ENCODE measurements around the gene PIP4K2A. TPM values are rescaled to one million over a fixed set of nuclear protein-coding genes. Genes with fewer than 3 reads are reported as not detected.
"Not testable (repeated sequence)": the region's sequence is repeated elsewhere in the genome, so short reads cannot be mapped to it uniquely, and the experiment has no call there.

PIP4K2A gene
- total RNA-seq, 1 donor from 2014 or later = 44.2 TPM

DNA sequence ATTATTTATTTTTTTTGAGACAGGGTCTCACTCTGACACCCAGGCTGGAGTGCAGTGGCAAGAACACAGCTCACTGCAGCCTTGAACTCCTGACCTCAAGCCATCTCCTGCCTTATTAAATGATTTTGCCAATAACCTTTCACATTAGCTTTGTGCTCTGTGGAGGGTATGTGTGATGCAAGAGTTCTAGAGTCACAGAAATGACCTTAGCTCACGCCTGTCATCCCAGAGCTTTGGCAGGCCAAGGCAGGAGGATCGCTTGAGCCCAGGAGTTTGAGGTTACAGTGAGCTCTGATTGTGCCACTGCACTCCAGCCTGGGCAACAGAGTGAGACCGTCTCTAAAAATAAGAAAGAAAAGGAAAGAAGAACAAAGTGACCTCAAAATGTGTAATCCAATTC, 4.3 kb upstream of the PIP4K2A start:
- not testable (repeated sequence) for DNase-seq

GRCh38 chr10:22717728-22718127, 3.4 kb upstream of the PIP4K2A start:
- DNase-seq = no peak

GRCh38 chr10:22716943-22717342, 2.6 kb upstream of the PIP4K2A start:
- DNase-seq = no peak

DNA sequence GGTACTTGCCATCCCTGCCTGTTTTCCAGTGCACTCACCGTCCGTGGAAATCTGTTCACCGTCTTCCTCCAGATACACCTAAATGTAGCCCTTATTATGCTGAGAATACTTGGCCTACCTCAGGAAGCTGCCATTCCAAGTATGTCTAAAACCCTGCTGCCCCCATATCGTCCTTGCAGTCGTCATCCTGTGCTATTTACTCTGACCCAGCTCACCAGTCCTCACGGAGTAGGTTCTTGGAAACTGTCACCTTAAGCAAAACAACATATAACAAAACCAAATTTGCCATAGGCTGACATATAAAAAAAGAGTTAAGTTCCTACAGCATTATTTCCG, 880 bp upstream of the PIP4K2A start:
- DNase-seq = no peak

- peak; percentile 43 for DNase-seq
These were observed 412 bp downstream of the PIP4K2A start for GRCh38 chr10:22713853-22714478.

DNA sequence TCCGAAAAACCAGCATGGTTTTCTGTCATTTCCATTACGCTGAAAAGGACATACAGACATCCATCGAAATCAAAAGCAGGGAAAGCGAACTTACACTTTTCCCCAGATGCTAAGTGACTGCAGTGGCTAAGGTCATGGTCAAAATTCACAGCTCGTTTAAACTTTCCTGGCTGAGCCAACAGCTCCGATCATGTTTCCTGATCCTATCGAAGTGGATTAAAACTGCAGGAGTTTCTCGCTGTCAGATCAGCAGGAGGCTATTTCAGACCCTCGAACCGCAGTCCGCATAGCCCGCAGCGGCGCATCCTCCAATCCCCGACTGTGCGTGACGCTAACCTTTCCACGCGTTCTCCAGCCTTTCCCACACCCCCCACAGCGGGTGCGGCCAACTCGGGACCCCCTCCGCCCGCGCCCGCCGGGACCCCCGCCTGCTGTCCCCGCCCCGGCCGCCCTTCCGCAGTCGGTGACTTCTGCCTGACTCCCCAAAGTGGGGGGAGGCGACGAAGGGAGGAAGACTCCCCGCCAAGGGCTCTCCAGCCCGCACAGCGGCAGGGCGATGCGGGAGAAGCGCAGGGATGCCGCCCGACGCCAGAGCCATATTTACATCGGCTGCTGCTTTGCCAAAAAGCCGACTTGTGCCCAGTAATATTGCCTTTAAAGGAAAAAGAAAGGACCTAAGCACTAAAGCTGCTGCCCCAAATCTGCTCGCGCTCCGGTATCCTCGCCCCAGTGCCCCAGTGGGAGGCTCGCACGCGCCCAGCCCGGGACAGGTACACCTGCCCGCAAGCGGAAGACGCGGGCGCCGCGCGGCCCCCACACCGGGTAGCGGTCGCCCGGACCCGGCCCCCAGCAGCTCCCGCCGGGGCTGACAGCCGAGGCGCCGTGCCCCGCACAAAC, 1.2 kb downstream of the PIP4K2A start:
- peak; percentile 43 for DNase-seq

DNA sequence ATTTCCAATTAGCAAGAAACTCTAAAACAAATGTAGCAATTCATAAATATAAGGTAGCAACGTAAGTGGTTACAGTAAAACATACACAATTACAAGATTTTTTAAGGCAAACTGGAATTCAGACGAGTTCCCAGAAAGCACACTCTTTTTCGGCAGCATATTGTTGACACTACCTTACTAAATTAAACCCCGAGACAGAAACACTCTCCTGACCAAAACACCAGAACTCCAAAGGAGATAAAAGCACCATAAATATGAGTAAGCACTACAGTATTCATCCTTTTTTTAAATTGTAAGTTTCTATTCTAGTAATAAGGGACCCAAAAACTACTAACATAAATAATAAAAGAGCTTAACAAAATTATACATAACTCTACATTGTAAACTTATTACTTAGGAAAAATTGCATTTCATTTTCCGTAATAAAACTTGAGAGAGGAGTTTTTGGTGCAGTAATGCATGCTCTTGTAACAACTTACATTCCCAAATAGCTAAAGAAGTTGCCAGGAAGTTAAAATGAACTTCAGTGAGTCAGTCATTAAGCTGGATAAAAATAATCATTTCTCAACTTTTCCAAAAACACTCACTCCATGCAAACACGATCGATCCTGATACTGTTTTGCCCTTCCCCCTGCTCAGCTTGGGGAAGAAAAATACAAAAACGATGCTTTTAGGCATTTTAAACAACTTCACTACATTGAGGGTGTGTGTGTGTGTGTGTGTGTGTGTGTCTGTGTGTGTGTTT, 2.0 kb downstream of the PIP4K2A start:
- DNase-seq = no peak

DNA sequence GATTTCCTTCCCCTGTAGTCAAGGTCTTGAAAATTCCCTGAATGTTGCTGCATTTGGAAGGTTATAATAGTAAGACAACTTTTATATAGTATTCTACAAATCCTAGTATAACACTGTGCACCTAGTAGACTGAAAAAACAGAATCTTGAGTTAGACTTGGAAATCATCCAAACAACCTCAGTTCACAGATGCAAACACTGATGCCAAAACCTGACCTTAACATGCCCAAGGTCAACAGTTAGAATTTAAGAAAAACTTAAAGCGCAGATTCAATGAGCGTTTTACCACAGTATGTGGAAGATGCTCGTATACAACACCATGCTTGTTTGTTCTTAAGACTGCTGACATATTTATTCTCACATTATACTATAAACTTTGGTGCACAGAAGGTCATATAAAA, 3.0 kb downstream of the PIP4K2A start:
- DNase-seq = peak; percentile 8

- DNase-seq = no peak
These were observed 4.1 kb downstream of the PIP4K2A start for GRCh38 chr10:22710139-22710745.

DNA sequence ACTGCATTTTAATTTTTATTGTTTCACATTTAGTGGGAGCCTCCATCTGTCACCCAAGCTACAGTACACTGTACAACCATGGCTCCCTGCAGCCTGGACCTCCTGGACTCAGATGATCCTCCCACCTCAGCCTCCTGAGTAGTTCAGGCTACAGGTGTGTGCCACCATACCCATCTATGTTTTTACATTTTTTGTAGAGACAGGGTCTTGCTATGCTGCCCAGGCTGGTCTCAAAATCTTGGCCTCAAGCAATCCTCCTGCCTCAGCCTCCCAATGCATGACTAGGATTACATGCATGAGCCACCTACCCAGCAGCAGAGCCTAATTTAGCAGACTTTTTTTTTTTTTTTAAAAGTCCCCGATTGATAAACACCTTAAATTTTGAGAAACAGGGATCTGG, 5.6 kb downstream of the PIP4K2A start:
- DNase-seq = no peak

GRCh38 chr10:22705527-22705926, 8.9 kb downstream of the PIP4K2A start:
- DNase-seq = no peak

DNA sequence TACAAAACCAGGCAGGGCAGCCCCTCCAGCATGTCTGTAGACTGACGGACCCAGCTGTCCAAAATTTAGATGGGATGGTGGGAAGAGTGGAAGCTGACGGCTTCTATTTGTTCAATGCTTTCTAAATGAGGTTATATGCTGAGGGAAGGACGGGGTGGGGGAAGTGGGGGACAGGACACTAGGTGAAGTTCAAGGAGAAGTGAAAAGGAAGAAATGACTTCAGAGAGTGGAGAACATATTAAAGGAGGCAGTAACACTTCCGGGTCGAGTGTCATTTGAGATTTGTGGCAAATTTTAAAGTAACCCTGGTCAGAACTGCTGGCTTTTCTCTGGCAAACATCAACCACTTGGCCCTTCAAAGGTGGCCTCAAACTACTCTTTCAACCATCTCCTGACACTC, 9.4 kb downstream of the PIP4K2A start:
- DNase-seq = no peak

DNA sequence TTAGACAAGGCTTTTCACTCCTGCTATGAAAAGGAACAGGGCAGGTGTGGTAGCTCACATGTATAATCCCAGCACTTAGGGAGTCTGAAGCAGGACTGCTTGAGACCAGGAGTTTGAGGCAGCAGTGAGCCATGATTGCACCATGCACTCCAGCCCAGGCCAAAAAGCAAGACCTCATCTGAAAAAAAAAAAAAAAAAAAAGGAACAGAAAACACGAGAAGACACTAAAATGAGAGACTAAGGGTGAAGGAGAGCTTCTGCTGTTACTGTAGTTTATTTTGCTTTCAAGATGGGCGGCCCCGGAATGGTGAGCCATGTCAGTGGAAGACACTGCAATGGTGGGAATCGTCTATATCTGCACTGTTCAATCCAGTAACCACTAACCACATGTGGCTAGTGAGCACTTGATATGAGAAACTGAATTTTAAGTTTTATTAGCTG, 9.9 kb downstream of the PIP4K2A start:
- DNase-seq = no peak

DNA sequence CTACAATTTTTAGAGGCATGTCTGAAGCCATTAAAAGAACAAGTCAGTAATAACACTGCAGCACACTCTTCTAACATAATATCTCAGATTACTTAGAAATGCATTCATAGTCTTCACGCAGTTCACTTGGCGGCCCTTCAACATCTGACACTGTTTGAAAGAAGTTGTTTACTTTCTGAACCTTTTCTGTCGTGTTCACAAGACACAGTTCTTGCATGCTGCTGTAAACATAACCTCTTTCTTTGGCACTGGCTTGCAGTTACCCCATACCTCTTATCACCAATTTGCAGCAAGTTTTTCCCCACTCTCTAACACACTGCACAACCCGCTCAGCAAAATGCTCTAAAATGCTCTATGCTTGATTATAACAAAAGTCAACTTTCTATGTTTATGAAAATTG, 12.0 kb downstream of the PIP4K2A start:
- DNase-seq = no peak

GRCh38 chr10:22701132-22701826, 13.1 kb downstream of the PIP4K2A start:
- no peak for DNase-seq

- DNase-seq = no peak
These were observed 13.9 kb downstream of the PIP4K2A start for GRCh38 chr10:22700489-22700888.

DNA sequence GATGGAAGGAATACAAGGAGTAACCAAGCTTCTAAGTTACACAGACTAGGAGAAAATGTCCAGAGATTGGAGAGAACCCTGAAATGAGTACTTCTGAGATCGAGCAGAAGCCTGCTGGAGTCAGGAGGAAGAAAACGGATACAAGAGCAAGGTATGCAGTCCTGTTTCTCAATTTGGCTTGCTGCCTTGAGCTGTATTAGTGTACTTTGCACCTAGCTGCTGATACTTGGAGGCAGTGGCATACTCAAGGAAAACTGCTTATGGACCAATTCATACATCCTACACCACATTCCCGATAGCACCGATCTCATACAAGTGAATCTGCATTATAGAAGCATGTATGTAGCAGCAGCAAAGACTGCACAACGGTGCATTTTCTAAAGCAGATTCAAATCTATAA, 14.4 kb downstream of the PIP4K2A start:
- DNase-seq = no peak

DNA sequence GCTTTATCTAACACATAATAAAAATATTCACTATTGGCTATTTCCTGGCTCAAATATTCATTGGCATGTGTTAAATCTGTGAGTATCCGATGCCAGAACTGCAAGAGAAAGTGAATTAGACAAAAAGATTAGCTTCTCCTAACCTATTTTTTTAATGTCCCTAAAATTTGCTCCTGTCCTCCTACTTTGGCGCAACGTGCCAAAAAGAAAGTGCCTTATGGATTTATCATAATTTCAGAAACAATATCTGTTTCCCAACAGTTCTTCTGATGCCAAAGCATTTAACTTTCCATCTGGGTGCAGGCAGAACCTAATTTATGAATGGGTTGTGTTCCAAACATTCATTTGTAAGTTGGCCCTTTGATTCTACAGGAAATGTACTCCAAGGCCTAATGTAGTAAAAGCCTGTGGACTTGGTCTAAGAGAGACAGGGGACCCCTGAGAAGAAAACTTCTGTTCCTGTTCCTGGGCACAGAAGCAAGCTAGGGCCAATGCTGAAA, 15.4 kb downstream of the PIP4K2A start:
- no peak for DNase-seq

GRCh38 chr10:22697800-22698199, 16.6 kb downstream of the PIP4K2A start:
- no peak for DNase-seq

DNA sequence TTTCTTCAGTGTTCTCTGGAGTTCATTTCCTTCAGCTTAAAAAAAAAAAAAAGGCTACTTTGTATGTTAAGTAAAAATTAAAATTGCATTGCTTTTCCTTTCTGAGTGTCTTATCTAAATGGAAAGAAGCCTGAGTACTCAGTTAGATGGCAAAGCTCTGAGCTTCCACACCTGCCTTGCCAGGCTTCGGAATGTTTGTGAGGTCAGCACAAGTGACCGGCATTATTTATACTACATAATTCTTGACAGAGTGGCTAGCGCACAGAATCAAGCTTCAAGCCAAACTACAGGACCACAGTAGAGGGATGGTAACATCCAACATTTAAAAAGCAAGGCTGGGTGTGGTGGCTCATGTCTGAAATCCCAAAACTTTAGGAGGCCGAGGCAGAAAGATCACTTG, 17.3 kb downstream of the PIP4K2A start:
- no peak for DNase-seq

- DNase-seq = no peak
These were observed 20.5 kb downstream of the PIP4K2A start for GRCh38 chr10:22693860-22694259.

DNA sequence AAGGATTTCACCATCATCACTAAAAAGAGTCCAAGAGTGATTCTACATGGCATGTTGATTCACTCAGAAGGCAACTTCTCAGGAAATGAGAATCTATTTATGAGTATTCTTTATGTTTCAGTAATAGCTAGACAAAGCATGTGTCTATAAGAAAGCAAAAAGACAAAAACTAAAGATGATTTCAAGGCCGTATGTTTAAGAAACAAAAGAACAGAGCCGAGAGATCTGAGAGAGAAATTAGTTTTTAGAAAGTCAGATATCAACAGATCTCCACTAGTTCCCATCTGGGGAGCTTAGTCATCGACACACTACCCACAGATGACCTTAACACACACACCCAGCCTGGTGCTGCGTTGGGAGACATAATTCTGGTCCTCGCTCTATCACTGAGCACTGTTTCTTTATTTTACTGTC, 21.0 kb downstream of the PIP4K2A start:
- DNase-seq = no peak

All from dermis blood vessel endothelial cell (primary cell).